Endothelial cell of umbilical vein (primary cell): ENCODE data around the gene NOX5. TPM values are rescaled to one million over a fixed set of nuclear protein-coding genes. Genes with fewer than 3 reads are reported as not detected.
A peak's percentile ranks its signal among the peaks of the same experiment; 100 is the strongest.

Source experiments
- BruUV-seq: library from RNA; stranded (reverse); fragments of 400-500 nt; replicated peaks from 2 replicates; lab custom pipeline; 2021; lab: Mats Ljungman, UMichigan
- CTCF ChIA-PET: fragments of 300-600, 350-600 bp; sonication (Branson Sonifier 250); formaldehyde crosslinking; loops from one replicate; lab custom pipeline; 2021; ENCODE audit warnings: antibody characterized with exemption, inconsistent platforms; lab: Charles Lee
- POLR2A ChIA-PET: fragments of 300-600, 350-600 bp; sonication (Branson Sonifier 250); formaldehyde crosslinking; loops from one replicate; lab custom pipeline; 2021; ENCODE audit warnings: antibody characterized with exemption, inconsistent platforms; lab: Charles Lee
- DNase-seq: peaks from one replicate; pipeline ENCODE4 v3.0.0-alpha.2; 2011; ENCODE audit warnings: low read depth, low spot score
- FAIRE-seq: peaks from 2 replicates; lab custom pipeline; 2011; peaks lifted over from hg19 to GRCh38; lab: Jason Lieb, UNC
- H2AFZ ChIP-seq: 2 replicates; pipeline ENCODE4 v1.6.0; 2012; ENCODE audit warnings: low read depth, low read length, control low read depth, inconsistent platforms
- H3K27ac ChIP-seq: 2 replicates; pipeline ENCODE4 v1.5.1; 2011; ENCODE audit warnings: low read depth, mild to moderate bottlenecking, control low read depth, low read length, moderate library complexity; ENCODE audit not compliant: insufficient read depth
- H3K27me3 ChIP-seq, 2 experiments: 2 replicates each; pipeline versions ENCODE4 v1.6.0 to v1.6.1; 2011; ENCODE audit warnings: low read length in 2 of 2, mixed read lengths in 1 of 2; ENCODE audit not compliant: control insufficient read depth in 2 of 2, insufficient read depth in 2 of 2
- H3K36me3 ChIP-seq, 2 experiments: 2 replicates in 1 of 2; 3 replicates in 1 of 2; pipeline ENCODE4 v1.5.1; 2011; ENCODE audit warnings: low read length in 2 of 2, mild to moderate bottlenecking in 1 of 2, moderate library complexity in 1 of 2; ENCODE audit not compliant: control insufficient read depth in 2 of 2, insufficient read depth in 2 of 2; ENCODE audit errors: extremely low read depth in 1 of 2
- H3K4me1 ChIP-seq: 3 replicates; pipeline ENCODE4 v1.5.1; 2011; ENCODE audit warnings: mild to moderate bottlenecking, low read length; ENCODE audit not compliant: control insufficient read depth, insufficient read depth; ENCODE audit errors: extremely low read depth
- H3K4me2 ChIP-seq: 2 replicates; pipeline ENCODE4 v1.6.1; 2011; ENCODE audit warnings: low read length, control low read depth, mixed read lengths; ENCODE audit not compliant: insufficient read depth
- H3K4me3 ChIP-seq, 3 experiments: fragments of 200-600 bp in 1 of 3; sonication (generic), shearing (Covaris generic) in 1 of 3; replicated peaks in 1 of 3; 2 replicates each; pipeline ENCODE4 v1.5.1; 2011 to 2016; ENCODE audit warnings: control low read depth in 3 of 3, low read length in 3 of 3, mild to moderate bottlenecking in 2 of 3, inconsistent platforms in 1 of 3, low read depth in 1 of 3, moderate library complexity in 1 of 3; ENCODE audit not compliant: insufficient read depth in 1 of 3
- H3K79me2 ChIP-seq: 2 replicates; pipeline ENCODE4 v1.6.0; 2012; ENCODE audit warnings: low read length, inconsistent platforms; ENCODE audit not compliant: control insufficient read depth, insufficient read depth
- H3K9ac ChIP-seq: replicated peaks from 2 replicates; pipeline ENCODE3; 2011; ENCODE audit warnings: low read length, control low read depth; ENCODE audit not compliant: insufficient read depth; ENCODE audit errors: extremely low read depth
- H3K9me1 ChIP-seq: replicated peaks from 3 replicates; pipeline ENCODE4 v1.6.0; 2011; ENCODE audit warnings: mild to moderate bottlenecking, low read length; ENCODE audit not compliant: control insufficient read depth, insufficient read depth; ENCODE audit errors: extremely low read depth
- H3K9me3 ChIP-seq: replicated peaks from 2 replicates; pipeline ENCODE4 v1.5.1; 2012; ENCODE audit warnings: low read length, inconsistent platforms; ENCODE audit not compliant: control insufficient read depth, insufficient read depth
- H4K20me1 ChIP-seq: replicated peaks from 2 replicates; pipeline ENCODE3; 2011; ENCODE audit warnings: mild to moderate bottlenecking, low read length; ENCODE audit not compliant: control insufficient read depth, insufficient read depth; ENCODE audit errors: extremely low read depth
- CTCF ChIP-seq, 2 donors: IDR thresholded peaks; 1 replicate in 1 of 2; 2 replicates in 1 of 2; pipeline ENCODE4 v1.5.1; 2011; ENCODE audit warnings: low read length in 2 of 2, mild to moderate bottlenecking in 2 of 2, moderate library complexity in 2 of 2, control low read depth in 1 of 2, inconsistent platforms in 1 of 2, low read depth in 1 of 2; ENCODE audit not compliant: insufficient read depth in 1 of 2; ENCODE audit errors: extremely low read depth in 1 of 2
- EZH2 ChIP-seq: IDR thresholded peaks from 2 replicates; pipeline ENCODE4 v1.6.1; 2012; ENCODE audit warnings: borderline replicate concordance, low read depth, mild to moderate bottlenecking, moderate library complexity, low read length, inconsistent platforms; ENCODE audit not compliant: severe bottlenecking
- FOS ChIP-seq: IDR thresholded peaks from 2 replicates; pipeline ENCODE4 v1.6.1; 2011; ENCODE audit warnings: mild to moderate bottlenecking, low read length, moderate library complexity, borderline replicate concordance; ENCODE audit not compliant: insufficient read depth
- GATA2 ChIP-seq: IDR thresholded peaks from 2 replicates; pipeline ENCODE4 v1.7.0; 2011; ENCODE audit warnings: low read depth, mild to moderate bottlenecking, moderate library complexity, mixed read lengths, low read length; ENCODE audit not compliant: insufficient read length, insufficient read depth
- JUN ChIP-seq: IDR thresholded peaks from 2 replicates; pipeline ENCODE4 v1.6.1; 2011; ENCODE audit warnings: borderline replicate concordance, low read depth; ENCODE audit not compliant: insufficient read length, insufficient read depth
- MYC ChIP-seq: IDR thresholded peaks from one replicate; pipeline ENCODE4 v1.6.1; 2011; ENCODE audit warnings: mild to moderate bottlenecking, low read depth, low read length
- POLR2A ChIP-seq: IDR thresholded peaks from 2 replicates; pipeline ENCODE4 v1.6.1; 2012; ENCODE audit warnings: low read depth, mild to moderate bottlenecking, control low read depth, low read length
- POLR2AphosphoS5 ChIP-seq: IDR thresholded peaks from 2 replicates; pipeline ENCODE4 v1.6.1; 2012; ENCODE audit warnings: low read depth, mild to moderate bottlenecking, control low read depth, low read length, moderate library complexity; ENCODE audit not compliant: insufficient read depth
- dilution Hi-C: fragments of 300-500 bp; cut with MboI; formaldehyde crosslinking; loops from one replicate; pipeline ENCODE4 v1.15.0; 2019; ENCODE audit warnings: low sequenced_read_pairs; ENCODE audit not compliant: extremely low pct_ligation_motif_present
- intact Hi-C: fragments of 100-400 bp; cut with micrococcal nuclease; formaldehyde crosslinking; loops from one replicate; pipeline ENCODE4 v1.10.0; 2022
- polyA plus RNA-seq, 4 experiments: library from polyadenylated mRNA; depleted of rRNA in 3 of 4; stranded (reverse) in 3 of 4; unstranded in 1 of 4; fragments of >200 nt; gene quantifications; 2 replicates each; pipeline versions ENCODE4 v1.2.1 to v1.2.3, GENCODE V29; 2011 to 2012; ENCODE audit warnings: missing spikeins in 1 of 4
- total RNA-seq: library from RNA; stranded (reverse); gene quantifications from 2 replicates; pipeline ENCODE4 v1.2.3, GENCODE V29; 2021
- TF ChIP-seq, protein P1 (sequence below): IDR thresholded peaks from 2 replicates; pipeline ENCODE4 v1.6.1; 2011; ENCODE audit not compliant: insufficient read depth, insufficient read length

Gene NOX5
- total and polyA plus RNA-seq, 2 donors (not counting 3 experiments of a cell fraction or from before 2014, with no cell fraction given) = 0.08 TPM; not detected in 1

GRCh38 chr15:69074001-69074842 is 59.7 kb downstream of the NOX5 start:
- Histone ChIP-seq H3K36me3 (no peaks in the 10 kb centered on the region), H3K4me1 (peaks cover 6% of the 10 kb centered on the region), H3K9me3 (no peaks in the 10 kb centered on the region), H3K9ac (peak overlapping the region; percentile 81), H3K4me3 (peak overlapping the region; percentile 47 to 58 (median 56)), H3K27me3 (no peaks in the 10 kb centered on the region), H3K27ac (peak overlapping the region; percentile 34), H2AFZ (peak overlapping the region; percentile 90), H4K20me1 (no peaks in the 10 kb centered on the region), H3K79me2 (no peaks in the 10 kb centered on the region), H3K9me1 (no peaks in the 10 kb centered on the region), H3K4me2 (peak overlapping the region; percentile 87)
- dilution Hi-C loops (no loop called here), intact Hi-C loops (loop anchor here (1.0 kb wide), 2 partner anchors 80 to 86 kb away; partner anchors contain the start of gene GLCE)
- ChIA-PET CTCF (interaction anchor here (0.7 to 2.1 kb wide), 7 partner anchors 15 to 191 kb away, joined by 3 to 6 read pairs (median 4); partner anchors contain the start of gene GLCE), POLR2A (interaction anchor here (1.1 kb wide), 1 partner anchor 80 kb away, joined by 4 read pairs; no protein-coding TSS in a partner anchor)
- no TSS peak for BruUV-seq
- DNase-seq (peak; percentile 70), FAIRE-seq (peak; percentile 86)
- peak in 1 of 2 donors; percentile 28 for TF ChIP-seq CTCF (IDR thresholded peaks at IDR 0.05; ENCODE audit: extremely low read depth in 1 of 2, insufficient read depth in 1 of 2, low read depth in 1 of 2, low read length in 2 of 2)
- TF ChIP-seq EZH2 = no peak
- TF ChIP-seq, protein P1, sequence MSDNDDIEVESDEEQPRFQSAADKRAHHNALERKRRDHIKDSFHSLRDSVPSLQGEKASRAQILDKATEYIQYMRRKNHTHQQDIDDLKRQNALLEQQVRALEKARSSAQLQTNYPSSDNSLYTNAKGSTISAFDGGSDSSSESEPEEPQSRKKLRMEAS = no peak
- TF ChIP-seq FOS = no peak
- TF ChIP-seq POLR2A = peak; percentile 77
- peak; percentile 70 for TF ChIP-seq POLR2AphosphoS5
- no peak for TF ChIP-seq GATA2
- no peak for TF ChIP-seq JUN
- no peak for TF ChIP-seq MYC
